ENCODE measurements around the gene GRID2. TPM values are rescaled to one million over a fixed set of nuclear protein-coding genes. Genes with fewer than 3 reads are reported as not detected.

The GRID2 gene
- total and polyA plus RNA-seq, 2 of the 13 experiments (the other 11 are each of a cell fraction or from before 2014, with no cell fraction given), result not detected

GRCh38 chr4:92952426-92952825 is 648.7 kb downstream of the GRID2 start:
- no peak for FAIRE-seq
- ChIA-PET CTCF (ENCODE audit: low intra/inter-chr PET ratio, low total read pairs) (no interaction called here), POLR2A (no interaction called here)
- Histone ChIP-seq H3K36me3 (replicated peaks in 1 of 2; ENCODE audit: control insufficient read depth in 1 of 2, insufficient read depth in 2 of 2, low read length in 2 of 2) (no peaks in the 10 kb centered on the region), H3K4me1 (ENCODE audit: insufficient read depth, low read length) (no peaks in the 10 kb centered on the region), H4K20me1 (ENCODE audit: insufficient read depth, low read length) (no peaks in the 10 kb centered on the region), H3K79me2 (ENCODE audit: insufficient read depth, low read length) (no peaks in the 10 kb centered on the region), H2AFZ (ENCODE audit: low read length) (no peak overlapping the region), H3K9me3 (ENCODE audit: low read length) (no peaks in the 10 kb centered on the region), H3K27ac (ENCODE audit: extremely low read length, insufficient read depth, low read length) (no peak overlapping the region), H3K4me3 (replicated peaks in 1 of 3; ENCODE audit: insufficient read depth in 1 of 3, low read depth in 2 of 3, low read length in 3 of 3) (no peak overlapping the region), H3K9ac (ENCODE audit: insufficient read depth, low read depth, low read length) (no peak overlapping the region), H3K4me2 (ENCODE audit: low read depth, low read length) (no peak overlapping the region), H3K27me3 (ENCODE audit: control insufficient read depth in 1 of 2, insufficient read depth in 2 of 2, low read length in 2 of 2) (no peaks in the 10 kb centered on the region)
- BruUV-seq (replicated peaks), result no TSS peak
- TF ChIP-seq ZNF33A (CRISPR knock-in tag; IDR thresholded peaks at IDR 0.05; ENCODE audit: borderline replicate concordance), result no peak
- TF ChIP-seq ZXDC (CRISPR knock-in tag; IDR thresholded peaks at IDR 0.05), result no peak
- TF ChIP-seq MBNL3 (CRISPR knock-in tag; conservative IDR thresholded peaks at IDR 0.05), result no peak
- no peak for TF ChIP-seq HMG20A (CRISPR knock-in tag; IDR thresholded peaks at IDR 0.05; ENCODE audit: borderline replicate concordance)
- no peak for TF ChIP-seq NFRKB (IDR thresholded peaks at IDR 0.05)
- TF ChIP-seq ZNF746 (CRISPR knock-in tag; IDR thresholded peaks at IDR 0.05), result no peak
- TF ChIP-seq NR2F2 (IDR thresholded peaks at IDR 0.05; ENCODE audit: borderline replicate concordance, low read depth), result no peak
- no peak for TF ChIP-seq NFIC (IDR thresholded peaks at IDR 0.05; ENCODE audit: low read length)
- no peak for TF ChIP-seq GLMP (CRISPR knock-in tag; IDR thresholded peaks at IDR 0.05; ENCODE audit: borderline replicate concordance)
- no peak for TF ChIP-seq EZH2 (conservative IDR thresholded peaks at IDR 0.05; ENCODE audit: low read depth, low read length)
- 0% methylated on average over 2 of the region's 2 CpGs for WGBS (ENCODE audit: low lambda C conversion rate)
- intact Hi-C loops (cut with micrococcal nuclease; ENCODE audit: unreplicated experiment), result no loop called here
- DNase-seq (ENCODE audit: low spot score), result no peak
- in situ Hi-C loops (cut with HindIII; ENCODE audit: extremely low pct_ligation_motif_present, low pct_unique_long_range_greater_than_20kb), result no loop called here
- no peak for ATAC-seq

Data from HepG2 (cell line).